Measurements from ENCODE around the gene FBXW10B.
"Not testable (repeated sequence)": the region's sequence is repeated elsewhere in the genome, so short reads cannot be mapped to it uniquely, and the experiment has no call there.

DNA sequence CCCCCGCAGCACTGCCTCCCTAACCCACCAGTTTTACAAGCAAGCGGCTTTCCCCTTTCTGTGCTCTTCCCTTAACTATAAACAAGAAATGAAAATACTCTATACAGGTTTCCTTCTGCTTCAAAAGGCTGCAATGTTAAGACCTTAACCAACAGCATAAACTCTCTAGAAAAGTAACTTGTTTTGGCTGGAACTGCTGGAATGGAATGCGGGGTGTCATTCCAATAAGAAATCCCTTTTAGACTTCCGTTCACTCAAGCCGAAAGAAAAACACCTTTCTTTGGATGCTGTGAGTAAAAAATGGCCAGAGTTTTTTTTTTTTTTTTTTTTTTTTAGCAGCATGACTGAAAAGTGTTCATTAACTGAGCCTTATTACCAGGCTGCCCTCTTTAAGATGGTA is 27.5 kb downstream of the FBXW10B start:
- not testable (repeated sequence) for TF ChIP-seq CTCF (IDR thresholded peaks at IDR 0.05 in 8 of 11, conservative IDR thresholded peaks at IDR 0.05 in 3 of 11); POLR2AphosphoS5 (IDR thresholded peaks at IDR 0.05); POLR2A (IDR thresholded peaks at IDR 0.05)
